GM12874 (cell line): Measurements from ENCODE around the gene PPP3CB.

Experiments
- TF ChIP-seq, protein P1 (sequence below): IDR thresholded peaks from 2 replicates; pipeline ENCODE4 v1.5.1; 2011; ENCODE audit warnings: low read depth, mild to moderate bottlenecking, control low read depth, low read length, moderate library complexity; ENCODE audit not compliant: insufficient read depth

Gene PPP3CB

GRCh38 chr10:73519336-73519735 is 23.5 kb upstream of the PPP3CB start:
- TF ChIP-seq, protein P1, sequence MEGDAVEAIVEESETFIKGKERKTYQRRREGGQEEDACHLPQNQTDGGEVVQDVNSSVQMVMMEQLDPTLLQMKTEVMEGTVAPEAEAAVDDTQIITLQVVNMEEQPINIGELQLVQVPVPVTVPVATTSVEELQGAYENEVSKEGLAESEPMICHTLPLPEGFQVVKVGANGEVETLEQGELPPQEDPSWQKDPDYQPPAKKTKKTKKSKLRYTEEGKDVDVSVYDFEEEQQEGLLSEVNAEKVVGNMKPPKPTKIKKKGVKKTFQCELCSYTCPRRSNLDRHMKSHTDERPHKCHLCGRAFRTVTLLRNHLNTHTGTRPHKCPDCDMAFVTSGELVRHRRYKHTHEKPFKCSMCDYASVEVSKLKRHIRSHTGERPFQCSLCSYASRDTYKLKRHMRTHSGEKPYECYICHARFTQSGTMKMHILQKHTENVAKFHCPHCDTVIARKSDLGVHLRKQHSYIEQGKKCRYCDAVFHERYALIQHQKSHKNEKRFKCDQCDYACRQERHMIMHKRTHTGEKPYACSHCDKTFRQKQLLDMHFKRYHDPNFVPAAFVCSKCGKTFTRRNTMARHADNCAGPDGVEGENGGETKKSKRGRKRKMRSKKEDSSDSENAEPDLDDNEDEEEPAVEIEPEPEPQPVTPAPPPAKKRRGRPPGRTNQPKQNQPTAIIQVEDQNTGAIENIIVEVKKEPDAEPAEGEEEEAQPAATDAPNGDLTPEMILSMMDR, result no peak

- TF ChIP-seq, protein P1, result no peak
Observed at GRCh38 chr10:73517166-73517888, 21.5 kb upstream of the PPP3CB start.

- TF ChIP-seq, protein P1, result no peak
Observed at GRCh38 chr10:73512207-73512743, 16.5 kb upstream of the PPP3CB start.

GRCh38 chr10:73509695-73510094 is 13.9 kb upstream of the PPP3CB start:
- TF ChIP-seq, protein P1, result no peak

DNA sequence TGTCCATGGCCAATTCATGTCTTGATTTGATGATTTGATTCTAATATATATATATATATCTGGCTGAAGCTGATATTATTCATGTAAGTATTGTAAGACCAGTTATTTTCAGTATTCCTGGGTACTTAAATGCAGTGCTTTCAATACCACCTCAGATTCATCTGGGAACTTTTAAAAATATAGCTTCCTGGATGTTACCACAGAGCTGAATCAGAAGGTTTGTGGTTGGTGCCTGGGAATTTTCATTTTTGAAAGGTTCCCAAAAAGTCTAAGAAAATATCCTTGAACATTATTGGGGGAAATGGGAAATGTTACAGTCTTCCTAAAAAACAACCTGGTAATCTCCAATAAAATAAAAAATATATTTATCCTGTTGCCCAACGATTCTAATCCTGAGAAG is 10.7 kb upstream of the PPP3CB start:
- TF ChIP-seq, protein P1, result no peak

- TF ChIP-seq, protein P1, result no peak
Observed at GRCh38 chr10:73506074-73506473, 10.2 kb upstream of the PPP3CB start.

DNA sequence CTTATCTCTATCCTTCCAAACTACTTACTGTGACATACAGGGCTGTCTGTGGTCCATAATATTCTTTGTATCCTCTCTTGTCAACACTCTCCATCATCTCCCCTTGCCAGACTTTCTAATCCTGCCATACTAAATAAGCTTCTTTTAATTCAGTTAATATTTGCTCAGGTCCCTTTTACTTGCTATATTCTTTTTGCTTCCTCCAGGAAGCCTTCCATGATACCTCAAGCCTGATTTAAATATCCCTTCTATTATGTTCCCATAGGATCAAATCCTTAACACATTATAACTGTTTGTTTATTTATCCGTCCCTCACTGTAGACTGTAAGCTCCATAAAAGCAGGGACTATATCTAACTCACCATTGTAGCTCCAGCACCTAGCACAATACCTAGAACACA is 7.2 kb upstream of the PPP3CB start:
- TF ChIP-seq, protein P1, result no peak
